Amniotic epithelial cell (primary cell): Measurements from ENCODE around the gene ENTR1.

Experiments used
- DNase-seq: peaks from one replicate; pipeline ENCODE4 v3.0.0-alpha.2; 2010; ENCODE audit warnings: low read depth

The ENTR1 gene

GRCh38 chr9:136361047-136361753, 49.2 kb downstream of the ENTR1 start:
- peak; percentile 24 for DNase-seq

- no peak for DNase-seq
Observed at GRCh38 chr9:136359774-136360718, 50.4 kb downstream of the ENTR1 start.

GRCh38 chr9:136358888-136359287, 51.5 kb downstream of the ENTR1 start:
- no peak for DNase-seq

- DNase-seq, result no peak
Observed at GRCh38 chr9:136358016-136358415, 52.4 kb downstream of the ENTR1 start.

- DNase-seq, result no peak
Observed at GRCh38 chr9:136357202-136357725, 53.1 kb downstream of the ENTR1 start.

GRCh38 chr9:136355616-136356557, 54.5 kb downstream of the ENTR1 start:
- DNase-seq, result no peak

- peak; percentile 16 for DNase-seq
Observed at GRCh38 chr9:136354592-136355085, 55.8 kb downstream of the ENTR1 start.

GRCh38 chr9:136353757-136354488, 56.5 kb downstream of the ENTR1 start:
- peak; percentile 29 for DNase-seq

- no peak for DNase-seq
Observed at GRCh38 chr9:136353088-136353487, 57.3 kb downstream of the ENTR1 start.

GRCh38 chr9:136352682-136353081, 57.7 kb downstream of the ENTR1 start:
- peak; percentile 33 for DNase-seq
